ENCODE data around the gene GIMAP6. TPM values are rescaled to one million over a fixed set of nuclear protein-coding genes. Genes with fewer than 3 reads are reported as not detected.
"Not testable (repeated sequence)": the region's sequence is repeated elsewhere in the genome, so short reads cannot be mapped to it uniquely, and the experiment has no call there.

GIMAP6 gene
- total RNA-seq, 4 donors from 2014 or later, result 2.2 to 11.7 (median 6.9) TPM

DNA sequence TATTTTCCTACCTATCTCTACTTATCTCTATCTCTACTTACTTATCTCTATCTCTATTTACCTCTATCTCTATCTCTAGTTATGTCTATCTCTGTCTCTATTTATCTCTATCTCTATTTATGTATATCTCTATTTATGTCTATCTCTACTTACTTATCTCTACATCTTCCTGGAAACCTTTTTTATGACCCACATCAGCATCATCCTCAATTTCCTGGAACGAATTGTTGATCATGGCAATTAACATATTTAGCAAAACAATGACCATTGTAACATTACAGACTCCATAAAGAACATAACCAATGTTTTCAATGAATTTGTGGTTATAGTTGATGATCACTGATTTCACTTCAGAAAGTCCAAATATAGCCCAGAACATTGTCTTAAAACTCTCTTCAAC lies 18.3 kb downstream of the GIMAP6 start:
- in situ Hi-C loops (cut with MboI; ENCODE audit: low pct_ligation_motif_present in 1 of 4, low pct_unique_long_range_greater_than_20kb in 1 of 4, low sequenced_read_pairs in 3 of 4) (no loop called here), intact Hi-C loops (cut with DNase I; ENCODE audit: low total_unique reads) (loop anchor here (5.0 kb wide), 1 partner anchor 478 kb away; no protein-coding TSS in a partner anchor)
- TF ChIP-seq, protein P1, sequence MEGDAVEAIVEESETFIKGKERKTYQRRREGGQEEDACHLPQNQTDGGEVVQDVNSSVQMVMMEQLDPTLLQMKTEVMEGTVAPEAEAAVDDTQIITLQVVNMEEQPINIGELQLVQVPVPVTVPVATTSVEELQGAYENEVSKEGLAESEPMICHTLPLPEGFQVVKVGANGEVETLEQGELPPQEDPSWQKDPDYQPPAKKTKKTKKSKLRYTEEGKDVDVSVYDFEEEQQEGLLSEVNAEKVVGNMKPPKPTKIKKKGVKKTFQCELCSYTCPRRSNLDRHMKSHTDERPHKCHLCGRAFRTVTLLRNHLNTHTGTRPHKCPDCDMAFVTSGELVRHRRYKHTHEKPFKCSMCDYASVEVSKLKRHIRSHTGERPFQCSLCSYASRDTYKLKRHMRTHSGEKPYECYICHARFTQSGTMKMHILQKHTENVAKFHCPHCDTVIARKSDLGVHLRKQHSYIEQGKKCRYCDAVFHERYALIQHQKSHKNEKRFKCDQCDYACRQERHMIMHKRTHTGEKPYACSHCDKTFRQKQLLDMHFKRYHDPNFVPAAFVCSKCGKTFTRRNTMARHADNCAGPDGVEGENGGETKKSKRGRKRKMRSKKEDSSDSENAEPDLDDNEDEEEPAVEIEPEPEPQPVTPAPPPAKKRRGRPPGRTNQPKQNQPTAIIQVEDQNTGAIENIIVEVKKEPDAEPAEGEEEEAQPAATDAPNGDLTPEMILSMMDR (IDR thresholded peaks at IDR 0.05), result no peak
- TF ChIP-seq POLR2AphosphoS5 (IDR thresholded peaks at IDR 0.05) (no peak), POLR2A (IDR thresholded peaks at IDR 0.05) (no peak), EP300 (IDR thresholded peaks at IDR 0.05; ENCODE audit: low read depth) (no peak)
- Histone ChIP-seq H3K9me3 (no peaks in the 10 kb centered on the region), H3K4me3 (no peak overlapping the region), H3K36me3 (no peaks in the 10 kb centered on the region), H3K27me3 (no peaks in the 10 kb centered on the region), H3K27ac (no peak overlapping the region), H3K4me1 (no peaks in the 10 kb centered on the region)
- 25 to 30% methylated on average over 1 of the region's 1 CpG for WGBS, 2 donors (ENCODE audit: low coverage in 1 of 2)
- no peak for DNase-seq

DNA sequence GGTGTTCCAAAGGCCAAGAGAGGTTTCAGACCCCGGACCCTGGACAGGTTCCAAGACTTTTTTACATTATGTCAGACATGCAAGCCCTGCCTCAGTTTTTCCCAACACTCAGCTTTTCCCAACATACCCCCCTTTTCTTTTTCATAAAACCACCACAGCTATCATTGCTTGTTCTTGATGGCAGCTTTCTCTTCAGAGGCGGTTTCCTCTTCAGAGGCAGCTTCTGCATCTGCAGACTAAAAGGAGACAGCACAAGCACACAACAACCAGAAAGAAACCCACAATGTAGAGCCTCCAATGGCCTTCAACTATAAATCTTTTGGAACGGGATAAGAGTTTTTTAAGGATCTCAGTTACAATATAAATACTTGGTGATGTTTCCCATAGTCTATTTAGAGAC lies 19.3 kb downstream of the GIMAP6 start:
- WGBS, 2 donors (ENCODE audit: low coverage in 1 of 2), result 67 to 72% methylated on average over 2 to 3 of the region's 3 CpGs

DNA sequence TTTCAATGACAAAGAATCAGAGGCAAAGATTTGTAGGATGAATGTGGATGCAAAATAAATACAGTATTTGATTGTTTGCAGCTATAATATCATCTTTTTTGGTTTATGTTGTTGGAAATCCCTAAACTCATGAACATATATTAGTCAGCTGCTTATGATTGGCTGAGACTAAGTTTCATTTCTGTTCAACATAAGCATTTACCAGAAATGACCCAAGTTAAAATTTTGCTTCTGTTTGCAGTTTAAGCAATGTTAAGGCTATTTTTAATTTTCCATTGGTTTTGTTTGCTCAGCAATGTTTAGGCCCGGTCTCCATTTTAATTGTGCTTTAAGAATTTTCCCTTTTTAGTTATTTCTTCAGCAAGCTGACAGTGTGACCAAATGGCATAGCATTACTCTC lies 22.0 kb downstream of the GIMAP6 start:
- in situ Hi-C loops (cut with MboI; ENCODE audit: low pct_ligation_motif_present in 1 of 4, low pct_unique_long_range_greater_than_20kb in 1 of 4, low sequenced_read_pairs in 3 of 4), result no loop called here
- no peaks in the 10 kb centered on the region for H3K27me3 ChIP-seq
- TF ChIP-seq, protein P1 (IDR thresholded peaks at IDR 0.05), result no peak
- TF ChIP-seq EP300 (IDR thresholded peaks at IDR 0.05; ENCODE audit: low read depth) (no peak), POLR2A (IDR thresholded peaks at IDR 0.05) (no peak), POLR2AphosphoS5 (IDR thresholded peaks at IDR 0.05) (no peak)
- H3K9me3 ChIP-seq, result no peaks in the 10 kb centered on the region
- no peaks in the 10 kb centered on the region for H3K36me3 ChIP-seq
- intact Hi-C loops (cut with DNase I; ENCODE audit: low total_unique reads), result loop anchor here (5.0 kb wide), 1 partner anchor 482 kb away; no protein-coding TSS in a partner anchor
- H3K4me3 ChIP-seq, result no peak overlapping the region
- DNase-seq, result no peak
- H3K4me1 ChIP-seq, result no peaks in the 10 kb centered on the region
- WGBS, 2 donors (ENCODE audit: low coverage in 1 of 2), result 53 to 56% methylated on average over 1 of the region's 1 CpG
- no peak overlapping the region for H3K27ac ChIP-seq

More for the DNA sequence above, 19.3 kb downstream of the GIMAP6 start:
- Histone ChIP-seq H3K9me3 (no peaks in the 10 kb centered on the region), H3K27me3 (no peaks in the 10 kb centered on the region), H3K4me1 (no peaks in the 10 kb centered on the region), H3K4me3 (no peak overlapping the region), H3K27ac (no peak overlapping the region), H3K36me3 (no peaks in the 10 kb centered on the region)
- intact Hi-C loops (cut with DNase I; ENCODE audit: low total_unique reads), result loop anchor here (5.0 kb wide), 1 partner anchor 479 kb away; no protein-coding TSS in a partner anchor
- no peak for DNase-seq
- in situ Hi-C loops (cut with MboI; ENCODE audit: low pct_ligation_motif_present in 1 of 4, low pct_unique_long_range_greater_than_20kb in 1 of 4, low sequenced_read_pairs in 3 of 4), result no loop called here
- TF ChIP-seq EP300 (IDR thresholded peaks at IDR 0.05; ENCODE audit: low read depth) (no peak), POLR2A (IDR thresholded peaks at IDR 0.05) (no peak), POLR2AphosphoS5 (IDR thresholded peaks at IDR 0.05) (no peak)
- TF ChIP-seq, protein P1 (IDR thresholded peaks at IDR 0.05), result no peak

DNA sequence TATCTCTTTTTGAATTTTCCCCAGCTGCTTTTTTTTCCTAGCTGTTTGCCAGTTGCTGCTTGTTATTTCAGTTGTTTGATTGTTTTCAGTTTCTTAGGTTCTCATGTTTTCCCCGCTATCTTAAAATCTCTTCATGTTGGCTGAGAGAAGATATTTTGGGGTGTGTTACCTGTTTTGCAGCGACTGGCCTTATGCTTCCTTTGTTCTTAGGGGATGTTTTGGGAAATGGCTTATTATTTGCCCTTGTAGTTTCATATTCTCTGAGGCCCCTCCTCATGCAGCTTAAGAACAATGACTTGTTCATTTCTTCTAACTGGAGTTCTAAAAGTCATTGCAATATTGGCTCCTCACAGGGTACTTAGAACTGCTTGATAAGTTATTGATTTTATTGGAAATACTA lies 28.6 kb downstream of the GIMAP6 start:
- intact Hi-C loops (cut with DNase I; ENCODE audit: low total_unique reads); DNase-seq: not testable (repeated sequence)

DNA sequence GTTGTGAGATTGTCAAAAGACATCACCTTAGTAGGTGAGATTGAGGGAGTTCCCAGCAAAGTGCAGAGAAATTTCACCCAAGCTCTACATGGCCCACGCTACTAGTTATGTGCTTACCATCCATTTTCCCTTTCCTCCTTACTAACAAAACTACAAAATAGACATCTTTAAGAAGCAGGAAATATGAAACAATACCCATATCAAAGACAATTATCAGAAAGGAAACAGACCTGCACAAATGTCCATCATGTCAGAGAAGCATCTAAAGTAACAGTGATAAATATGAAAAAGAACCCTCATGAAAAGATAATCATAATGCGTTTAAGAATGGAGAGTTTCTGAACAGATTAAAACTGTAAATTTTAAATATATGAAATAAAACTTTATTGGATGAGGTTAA lies 36.8 kb downstream of the GIMAP6 start:
- Histone ChIP-seq H3K27ac (no peak overlapping the region), H3K36me3 (no peaks in the 10 kb centered on the region), H3K27me3 (no peaks in the 10 kb centered on the region), H3K4me3 (no peak overlapping the region), H3K9me3 (peaks cover 0 to 3% of the 10 kb centered on the region in 2 donors), H3K4me1 (no peaks in the 10 kb centered on the region)
- no peak for DNase-seq
- intact Hi-C loops (cut with DNase I; ENCODE audit: low total_unique reads) (no loop called here), in situ Hi-C loops (cut with MboI; ENCODE audit: low pct_ligation_motif_present in 1 of 4, low pct_unique_long_range_greater_than_20kb in 1 of 4, low sequenced_read_pairs in 3 of 4) (no loop called here)
- 22 to 48% methylated on average over 1 to 2 of the region's 2 CpGs for WGBS, 2 donors (ENCODE audit: low coverage in 1 of 2)
- no peak for TF ChIP-seq POLR2AphosphoS5 (IDR thresholded peaks at IDR 0.05)
- TF ChIP-seq EP300 (IDR thresholded peaks at IDR 0.05; ENCODE audit: low read depth), result no peak
- TF ChIP-seq, protein P1 (IDR thresholded peaks at IDR 0.05), result no peak
- no peak for TF ChIP-seq POLR2A (IDR thresholded peaks at IDR 0.05)

More for the DNA sequence above, 28.6 kb downstream of the GIMAP6 start:
- H3K27ac ChIP-seq; H3K4me1 ChIP-seq; H3K9me3 ChIP-seq; in situ Hi-C loops (cut with MboI; ENCODE audit: low pct_ligation_motif_present in 1 of 4, low pct_unique_long_range_greater_than_20kb in 1 of 4, low sequenced_read_pairs in 3 of 4); H3K36me3 ChIP-seq; H3K4me3 ChIP-seq; H3K27me3 ChIP-seq: not testable (repeated sequence)
- 81 to 86% methylated on average over 1 to 2 of the region's 2 CpGs for WGBS, 2 donors (ENCODE audit: low coverage in 1 of 2)
